Measurements from ENCODE around the gene CRMP1.

DNA sequence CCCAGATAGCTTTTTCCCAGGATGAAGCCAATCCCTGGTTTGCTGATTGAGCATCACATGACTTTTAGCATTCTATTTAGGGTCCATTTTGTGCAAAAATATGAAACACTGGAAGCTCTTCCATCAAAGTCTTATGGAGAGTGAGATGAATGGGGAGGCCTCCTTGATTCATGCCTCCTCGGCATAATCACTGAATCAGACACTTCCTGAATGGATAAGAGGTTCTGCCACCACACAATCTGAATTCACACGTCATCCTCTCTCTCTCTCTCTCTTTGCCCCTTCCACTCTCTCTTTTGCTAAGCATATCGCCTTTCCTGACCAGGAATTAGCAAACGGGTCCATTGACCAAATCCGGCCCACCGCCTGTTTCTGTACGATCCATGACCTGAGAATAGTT, 68.7 kb downstream of the CRMP1 start:
- no peak for TF ChIP-seq POLR2A (IDR thresholded peaks at IDR 0.05)
- TF ChIP-seq, protein P1, sequence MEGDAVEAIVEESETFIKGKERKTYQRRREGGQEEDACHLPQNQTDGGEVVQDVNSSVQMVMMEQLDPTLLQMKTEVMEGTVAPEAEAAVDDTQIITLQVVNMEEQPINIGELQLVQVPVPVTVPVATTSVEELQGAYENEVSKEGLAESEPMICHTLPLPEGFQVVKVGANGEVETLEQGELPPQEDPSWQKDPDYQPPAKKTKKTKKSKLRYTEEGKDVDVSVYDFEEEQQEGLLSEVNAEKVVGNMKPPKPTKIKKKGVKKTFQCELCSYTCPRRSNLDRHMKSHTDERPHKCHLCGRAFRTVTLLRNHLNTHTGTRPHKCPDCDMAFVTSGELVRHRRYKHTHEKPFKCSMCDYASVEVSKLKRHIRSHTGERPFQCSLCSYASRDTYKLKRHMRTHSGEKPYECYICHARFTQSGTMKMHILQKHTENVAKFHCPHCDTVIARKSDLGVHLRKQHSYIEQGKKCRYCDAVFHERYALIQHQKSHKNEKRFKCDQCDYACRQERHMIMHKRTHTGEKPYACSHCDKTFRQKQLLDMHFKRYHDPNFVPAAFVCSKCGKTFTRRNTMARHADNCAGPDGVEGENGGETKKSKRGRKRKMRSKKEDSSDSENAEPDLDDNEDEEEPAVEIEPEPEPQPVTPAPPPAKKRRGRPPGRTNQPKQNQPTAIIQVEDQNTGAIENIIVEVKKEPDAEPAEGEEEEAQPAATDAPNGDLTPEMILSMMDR (IDR thresholded peaks at IDR 0.05 in 4 of 5, conservative IDR thresholded peaks at IDR 0.05 in 1 of 5): no peak

Data from gastrocnemius medialis (tissue), 4 donors.